GM12878 (cell line): ENCODE data around the gene RPS3. TPM values are rescaled to one million over a fixed set of nuclear protein-coding genes. Genes with fewer than 3 reads are reported as not detected.
A peak's percentile ranks its signal among the peaks of the same experiment; 100 is the strongest.

ENCODE experiments used
- BRCA1 ChIP-seq: IDR thresholded peaks from 2 replicates; pipeline ENCODE4 v1.6.1; 2011; ENCODE audit warnings: low read depth, low read length, improper control_type of control experiment
- CBX5 ChIP-seq: sonication (generic); IDR thresholded peaks from 2 replicates; pipeline ENCODE4 v1.6.1; 2016; ENCODE audit warnings: low read depth, moderate library complexity, mild to moderate bottlenecking, inconsistent platforms
- EED ChIP-seq: sonication (generic); IDR thresholded peaks from 2 replicates; pipeline ENCODE4 v1.6.1; 2016; ENCODE audit warnings: antibody characterized with exemption, low read depth
- ELK1 ChIP-seq: IDR thresholded peaks from 2 replicates; pipeline ENCODE4 v1.6.1; 2012; ENCODE audit warnings: low read depth, low read length, improper control_type of control experiment
- EZH2 ChIP-seq: IDR thresholded peaks from 2 replicates; pipeline ENCODE4 v1.6.1; 2012; ENCODE audit warnings: low read depth, mild to moderate bottlenecking, control low read depth, inconsistent platforms, low read length, borderline replicate concordance; ENCODE audit not compliant: control insufficient read depth
- FOXM1 ChIP-seq: IDR thresholded peaks from 2 replicates; pipeline ENCODE4 v1.6.1; 2012; ENCODE audit warnings: low read depth, mild to moderate bottlenecking, inconsistent platforms, low read length, moderate library complexity
- MEF2A ChIP-seq: IDR thresholded peaks from 2 replicates; pipeline ENCODE4 v1.6.1; 2011; ENCODE audit warnings: low read depth, mild to moderate bottlenecking, low read length, moderate library complexity; ENCODE audit not compliant: insufficient read depth
- NBN ChIP-seq: fragments of 450-650 bp; IDR thresholded peaks from 2 replicates; pipeline ENCODE4 v1.6.1; 2016
- NKRF ChIP-seq: fragments of 450-650 bp; conservative IDR thresholded peaks from 2 replicates; pipeline ENCODE4 v1.6.1; 2017; ENCODE audit warnings: mild to moderate bottlenecking, moderate library complexity
- NR2F1 ChIP-seq: fragments of 450-650 bp; conservative IDR thresholded peaks from 2 replicates; pipeline ENCODE4 v1.6.1; 2017; ENCODE audit warnings: mild to moderate bottlenecking
- PAX5 ChIP-seq: IDR thresholded peaks from 2 replicates; pipeline ENCODE4 v1.6.1; 2011; ENCODE audit warnings: low read depth, low read length, borderline replicate concordance
- POLR2A ChIP-seq: IDR thresholded peaks from 2 replicates; pipeline ENCODE4 v1.6.1; 2011; ENCODE audit warnings: low read depth, mild to moderate bottlenecking, low read length
- RAD51 ChIP-seq: fragments of 450-650 bp; IDR thresholded peaks from 2 replicates; pipeline ENCODE4 v1.6.1; 2016; ENCODE audit warnings: moderate library complexity, mild to moderate bottlenecking, inconsistent platforms
- REST ChIP-seq: IDR thresholded peaks from 2 replicates; pipeline ENCODE4 v1.6.1; 2012; ENCODE audit warnings: mild to moderate bottlenecking, low read depth, low read length
- RFX5 ChIP-seq: IDR thresholded peaks from 2 replicates; pipeline ENCODE4 v1.6.1; 2011; ENCODE audit warnings: low read depth, low read length, improper control_type of control experiment
- SIX5 ChIP-seq: IDR thresholded peaks from 2 replicates; pipeline ENCODE4 v1.6.1; 2011; ENCODE audit warnings: mild to moderate bottlenecking, low read depth, low read length, moderate library complexity; ENCODE audit not compliant: severe bottlenecking
- polyA plus RNA-seq, 11 experiments: library from polyadenylated mRNA; depleted of rRNA in 4 of 11; unstranded in 6 of 11; stranded (reverse) in 5 of 11; fragments of >200 nt; fragmentation: Nextera tagmentation in 4 of 11; fragmentation: Illumina TruSeq in 1 of 11; extraction: Ambion mirVana in 4 of 11; extraction: Trizol in 1 of 11; gene quantifications; 1 replicate in 1 of 11; 2 replicates in 10 of 11; pipeline versions ENCODE4 v1.2.1 to v1.2.3, GENCODE V29; 2011 to 2016; ENCODE audit warnings: inconsistent platforms in 2 of 11, missing spikeins in 2 of 11, low read depth in 1 of 11
- total RNA-seq, 4 experiments: library from RNA; depleted of rRNA in 3 of 4; stranded (reverse); fragments of >200 nt in 3 of 4; fragmentation: Illumina TruSeq in 1 of 4; extraction: Trizol in 1 of 4; gene quantifications; 2 replicates each; pipeline versions ENCODE4 v1.2.1 to v1.2.3, GENCODE V29; 2013 to 2021

Gene RPS3
- total and polyA plus RNA-seq, 10 of the 15 experiments (the other 5 are each of a cell fraction or from before 2014, with no cell fraction given): 2,127 to 9,556 (median 4,327) TPM

- TF ChIP-seq NKRF (peak; percentile 34; the same call in 1 of the 2 replicates), FOXM1 (no peak), REST (peak; percentile 58; the same call in 1 of the 2 replicates), RAD51 (no peak), NBN (peak; percentile 80; the same call in 1 of the 2 replicates), RFX5 (no peak), CBX5 (no peak), BRCA1 (no peak), SIX5 (no peak), MEF2A (no peak), EED (no peak), NR2F1 (peak; percentile 59), ELK1 (no peak), EZH2 (no peak), PAX5 (0 out of 2 replicates have a peak, but pooled peaks have one; percentile 7), POLR2A (peak; percentile 51; the same call in 1 of the 2 replicates)
Observed at GRCh38 chr11:75351791-75352587, 47.3 kb upstream of the RPS3 start (continued).
